ENCODE data around the gene THBS4. TPM values are rescaled to one million over a fixed set of nuclear protein-coding genes. Genes with fewer than 3 reads are reported as not detected.
A peak's percentile ranks its signal among the peaks of the same experiment; 100 is the strongest.

Gene THBS4
- total and polyA plus RNA-seq, 9 of the 15 experiments (the other 6 are each of a cell fraction or from before 2014, with no cell fraction given) = 0.07 to 0.08 TPM; not detected in 7

DNA sequence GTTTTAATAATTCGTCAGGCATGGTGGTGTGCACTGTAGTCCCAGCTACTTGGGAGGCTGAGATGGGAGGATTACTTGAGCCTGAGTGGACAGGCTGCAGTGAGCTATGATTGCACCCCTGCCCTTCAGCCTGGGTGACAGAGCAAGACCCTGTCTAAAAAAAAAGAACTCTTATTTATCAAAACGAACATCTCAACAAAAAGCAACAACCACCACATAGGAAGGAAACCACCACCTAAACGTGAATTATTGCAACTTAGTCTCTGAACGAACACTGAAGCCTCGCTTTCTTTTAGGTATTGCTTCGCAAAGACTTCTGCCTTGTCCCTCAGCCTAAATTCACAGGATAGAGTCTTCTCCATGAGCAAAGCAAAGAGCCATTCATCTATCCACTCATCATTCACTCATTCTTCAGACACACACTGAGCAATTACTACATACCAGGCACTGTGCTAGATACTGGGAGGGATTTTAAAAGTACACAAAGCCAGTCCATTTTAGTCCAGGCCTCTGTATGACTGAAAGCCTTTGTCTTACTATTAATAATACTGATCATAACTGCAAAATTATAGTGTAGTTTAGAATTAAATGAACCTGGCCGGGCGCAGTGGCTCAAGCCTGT lies 57.4 kb downstream of the THBS4 start:
- Histone ChIP-seq H3K9me3 (replicated peaks; ENCODE audit: control insufficient read depth, insufficient read depth, low read depth, low read length) (no peaks in the 10 kb centered on the region), H3K4me3 (no peak overlapping the region), H2AFZ (ENCODE audit: low read depth, low read length) (no peak overlapping the region), H3K4me1 (replicated peaks in 1 of 2; ENCODE audit: control insufficient read depth in 2 of 2, insufficient read depth in 2 of 2, low read length in 2 of 2) (no peaks in the 10 kb centered on the region), H3K9ac (ENCODE audit: insufficient read depth in 1 of 2, low read depth in 2 of 2, low read length in 2 of 2) (no peak overlapping the region), H3K4me2 (ENCODE audit: insufficient read depth, low read length) (no peak overlapping the region), H4K20me1 (replicated peaks; ENCODE audit: control insufficient read depth, insufficient read depth, low read length) (no peaks in the 10 kb centered on the region), H3K79me2 (ENCODE audit: control insufficient read depth, insufficient read depth, low read length) (no peaks in the 10 kb centered on the region), H3K9me1 (ENCODE audit: control insufficient read depth, insufficient read depth, low read length) (no peaks in the 10 kb centered on the region), H3K27ac (ENCODE audit: extremely low read depth, low read depth, low read length) (no peak overlapping the region), H3K36me3 (ENCODE audit: control insufficient read depth, insufficient read depth, low read length) (no peaks in the 10 kb centered on the region), H3K27me3 (ENCODE audit: control insufficient read depth in 2 of 2, insufficient read depth in 2 of 2, low read length in 2 of 2) (peaks cover 0 to 7% of the 10 kb centered on the region in 2 experiments; a peak in 3 of 5 replicates)
- no TSS peak for BruUV-seq (replicated peaks)
- in situ Hi-C loops (cut with MboI) (loop anchor here (5.0 kb wide), 1 partner anchor 205 kb away; no protein-coding TSS in a partner anchor), intact Hi-C loops (cut with micrococcal nuclease) (loop anchor here (1.0 to 10.0 kb wide), 3 partner anchors 215 to 1102 kb away; no protein-coding TSS in a partner anchor)
- ChIA-PET CTCF (ENCODE audit: low intra/inter-chr PET ratio) (interaction anchor here (1.4 to 3.5 kb wide), 3 partner anchors 182 to 215 kb away, joined by 4 to 41 read pairs (median 19); no protein-coding TSS in a partner anchor), POLR2A (no interaction called here)
- TF ChIP-seq EZH2 (IDR thresholded peaks at IDR 0.05; ENCODE audit: borderline replicate concordance, low read depth, low read length) (no peak), RBBP5 (IDR thresholded peaks at IDR 0.05; ENCODE audit: borderline replicate concordance, insufficient read depth, low read length, poor library complexity, severe bottlenecking) (no peak), ZBED1 (IDR thresholded peaks at IDR 0.05) (no peak), CREB1 (IDR thresholded peaks at IDR 0.05) (no peak), CREB1 (CRISPR knock-in tag; IDR thresholded peaks at IDR 0.05) (no peak), TEAD1 (CRISPR knock-in tag; IDR thresholded peaks at IDR 0.05) (no peak), NCOR1 (IDR thresholded peaks at IDR 0.05) (no peak), E2F3 (CRISPR knock-in tag; IDR thresholded peaks at IDR 0.05) (no peak), NFRKB (IDR thresholded peaks at IDR 0.05; ENCODE audit: low read depth) (no peak), RBM17 (IDR thresholded peaks at IDR 0.05; ENCODE audit: borderline replicate concordance, low read depth, low read length) (no peak)
- TF ChIP-seq, protein P1, sequence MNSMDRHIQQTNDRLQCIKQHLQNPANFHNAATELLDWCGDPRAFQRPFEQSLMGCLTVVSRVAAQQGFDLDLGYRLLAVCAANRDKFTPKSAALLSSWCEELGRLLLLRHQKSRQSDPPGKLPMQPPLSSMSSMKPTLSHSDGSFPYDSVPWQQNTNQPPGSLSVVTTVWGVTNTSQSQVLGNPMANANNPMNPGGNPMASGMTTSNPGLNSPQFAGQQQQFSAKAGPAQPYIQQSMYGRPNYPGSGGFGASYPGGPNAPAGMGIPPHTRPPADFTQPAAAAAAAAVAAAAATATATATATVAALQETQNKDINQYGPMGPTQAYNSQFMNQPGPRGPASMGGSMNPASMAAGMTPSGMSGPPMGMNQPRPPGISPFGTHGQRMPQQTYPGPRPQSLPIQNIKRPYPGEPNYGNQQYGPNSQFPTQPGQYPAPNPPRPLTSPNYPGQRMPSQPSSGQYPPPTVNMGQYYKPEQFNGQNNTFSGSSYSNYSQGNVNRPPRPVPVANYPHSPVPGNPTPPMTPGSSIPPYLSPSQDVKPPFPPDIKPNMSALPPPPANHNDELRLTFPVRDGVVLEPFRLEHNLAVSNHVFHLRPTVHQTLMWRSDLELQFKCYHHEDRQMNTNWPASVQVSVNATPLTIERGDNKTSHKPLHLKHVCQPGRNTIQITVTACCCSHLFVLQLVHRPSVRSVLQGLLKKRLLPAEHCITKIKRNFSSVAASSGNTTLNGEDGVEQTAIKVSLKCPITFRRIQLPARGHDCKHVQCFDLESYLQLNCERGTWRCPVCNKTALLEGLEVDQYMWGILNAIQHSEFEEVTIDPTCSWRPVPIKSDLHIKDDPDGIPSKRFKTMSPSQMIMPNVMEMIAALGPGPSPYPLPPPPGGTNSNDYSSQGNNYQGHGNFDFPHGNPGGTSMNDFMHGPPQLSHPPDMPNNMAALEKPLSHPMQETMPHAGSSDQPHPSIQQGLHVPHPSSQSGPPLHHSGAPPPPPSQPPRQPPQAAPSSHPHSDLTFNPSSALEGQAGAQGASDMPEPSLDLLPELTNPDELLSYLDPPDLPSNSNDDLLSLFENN (IDR thresholded peaks at IDR 0.05; ENCODE audit: low read depth in 2 of 2, low read length in 2 of 2) = no peak
- TF ChIP-seq, protein P2, sequence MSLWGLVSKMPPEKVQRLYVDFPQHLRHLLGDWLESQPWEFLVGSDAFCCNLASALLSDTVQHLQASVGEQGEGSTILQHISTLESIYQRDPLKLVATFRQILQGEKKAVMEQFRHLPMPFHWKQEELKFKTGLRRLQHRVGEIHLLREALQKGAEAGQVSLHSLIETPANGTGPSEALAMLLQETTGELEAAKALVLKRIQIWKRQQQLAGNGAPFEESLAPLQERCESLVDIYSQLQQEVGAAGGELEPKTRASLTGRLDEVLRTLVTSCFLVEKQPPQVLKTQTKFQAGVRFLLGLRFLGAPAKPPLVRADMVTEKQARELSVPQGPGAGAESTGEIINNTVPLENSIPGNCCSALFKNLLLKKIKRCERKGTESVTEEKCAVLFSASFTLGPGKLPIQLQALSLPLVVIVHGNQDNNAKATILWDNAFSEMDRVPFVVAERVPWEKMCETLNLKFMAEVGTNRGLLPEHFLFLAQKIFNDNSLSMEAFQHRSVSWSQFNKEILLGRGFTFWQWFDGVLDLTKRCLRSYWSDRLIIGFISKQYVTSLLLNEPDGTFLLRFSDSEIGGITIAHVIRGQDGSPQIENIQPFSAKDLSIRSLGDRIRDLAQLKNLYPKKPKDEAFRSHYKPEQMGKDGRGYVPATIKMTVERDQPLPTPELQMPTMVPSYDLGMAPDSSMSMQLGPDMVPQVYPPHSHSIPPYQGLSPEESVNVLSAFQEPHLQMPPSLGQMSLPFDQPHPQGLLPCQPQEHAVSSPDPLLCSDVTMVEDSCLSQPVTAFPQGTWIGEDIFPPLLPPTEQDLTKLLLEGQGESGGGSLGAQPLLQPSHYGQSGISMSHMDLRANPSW (CRISPR knock-in tag; IDR thresholded peaks at IDR 0.05) = no peak
- TF ChIP-seq, protein P3, sequence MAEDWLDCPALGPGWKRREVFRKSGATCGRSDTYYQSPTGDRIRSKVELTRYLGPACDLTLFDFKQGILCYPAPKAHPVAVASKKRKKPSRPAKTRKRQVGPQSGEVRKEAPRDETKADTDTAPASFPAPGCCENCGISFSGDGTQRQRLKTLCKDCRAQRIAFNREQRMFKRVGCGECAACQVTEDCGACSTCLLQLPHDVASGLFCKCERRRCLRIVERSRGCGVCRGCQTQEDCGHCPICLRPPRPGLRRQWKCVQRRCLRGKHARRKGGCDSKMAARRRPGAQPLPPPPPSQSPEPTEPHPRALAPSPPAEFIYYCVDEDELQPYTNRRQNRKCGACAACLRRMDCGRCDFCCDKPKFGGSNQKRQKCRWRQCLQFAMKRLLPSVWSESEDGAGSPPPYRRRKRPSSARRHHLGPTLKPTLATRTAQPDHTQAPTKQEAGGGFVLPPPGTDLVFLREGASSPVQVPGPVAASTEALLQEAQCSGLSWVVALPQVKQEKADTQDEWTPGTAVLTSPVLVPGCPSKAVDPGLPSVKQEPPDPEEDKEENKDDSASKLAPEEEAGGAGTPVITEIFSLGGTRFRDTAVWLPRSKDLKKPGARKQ (CRISPR knock-in tag; IDR thresholded peaks at IDR 0.05) = no peak
- ATAC-seq = no peak
- no peak for DNase-seq (ENCODE audit: extremely low read depth in 1 of 4, low spot score in 3 of 4)
- WGBS (ENCODE audit: insufficient coverage, low coverage, missing lambda C conversion rate) = 66% methylated on average over 8 of the region's 8 CpGs
- peak; percentile 75 for FAIRE-seq
